Keratinocyte (primary cell): ENCODE results near the gene XIRP2. TPM values are rescaled to one million over a fixed set of nuclear protein-coding genes. Genes with fewer than 3 reads are reported as not detected.
"Not testable (repeated sequence)": the region's sequence is repeated elsewhere in the genome, so short reads cannot be mapped to it uniquely, and the experiment has no call there.

ENCODE experiments used
- DNase-seq: peaks from one replicate; pipeline ENCODE4 v3.0.0-alpha.2; 2011; ENCODE audit warnings: low read depth, missing footprints, low spot score
- FAIRE-seq: peaks from 2 replicates; lab custom pipeline; 2011; peaks lifted over from hg19 to GRCh38; lab: Jason Lieb, UNC
- H2AFZ ChIP-seq: 2 replicates; pipeline ENCODE4 v1.6.0; 2012; ENCODE audit warnings: low read length, control low read depth, inconsistent platforms; ENCODE audit not compliant: control insufficient read depth
- H3K27ac ChIP-seq: 2 replicates; pipeline ENCODE4 v1.5.1; 2011; ENCODE audit warnings: low read length; ENCODE audit not compliant: control insufficient read depth, insufficient read depth
- H3K27me3 ChIP-seq: 3 replicates; pipeline ENCODE4 v1.6.0; 2011; ENCODE audit warnings: low read length; ENCODE audit not compliant: control insufficient read depth, insufficient read depth; ENCODE audit errors: extremely low read depth
- H3K36me3 ChIP-seq, 2 experiments: 2 replicates in 1 of 2; 3 replicates in 1 of 2; pipeline ENCODE4 v1.5.1; 2011; ENCODE audit warnings: low read length in 2 of 2, mild to moderate bottlenecking in 1 of 2; ENCODE audit not compliant: control insufficient read depth in 2 of 2, insufficient read depth in 2 of 2; ENCODE audit errors: extremely low read depth in 1 of 2
- H3K4me1 ChIP-seq: 3 replicates; pipeline ENCODE4 v1.5.1; 2011; ENCODE audit warnings: low read length; ENCODE audit not compliant: control insufficient read depth, insufficient read depth; ENCODE audit errors: extremely low read depth
- H3K4me2 ChIP-seq: 3 replicates; pipeline ENCODE4 v1.6.0; 2011; ENCODE audit warnings: low read depth, low read length; ENCODE audit not compliant: control insufficient read depth, insufficient read depth; ENCODE audit errors: extremely low read depth
- H3K4me3 ChIP-seq, 3 experiments: fragments of 200-600 bp in 1 of 3; sonication (generic) in 1 of 3; 2 replicates in 2 of 3; 3 replicates in 1 of 3; pipeline ENCODE4 v1.5.1; 2011 to 2016; ENCODE audit warnings: low read length in 3 of 3, mild to moderate bottlenecking in 3 of 3, control low read depth in 2 of 3, inconsistent platforms in 1 of 3, low read depth in 1 of 3, mixed read lengths in 1 of 3, mixed run types in 1 of 3, moderate library complexity in 1 of 3; ENCODE audit not compliant: control insufficient read depth in 2 of 3, insufficient read depth in 2 of 3; ENCODE audit errors: extremely low read depth in 1 of 3
- H3K79me2 ChIP-seq: 2 replicates; pipeline ENCODE4 v1.6.0; 2012; ENCODE audit warnings: low read length; ENCODE audit not compliant: control insufficient read depth, insufficient read depth
- H3K9ac ChIP-seq: 3 replicates; pipeline ENCODE4 v1.6.0; 2011; ENCODE audit warnings: low read length; ENCODE audit not compliant: control insufficient read depth, insufficient read depth; ENCODE audit errors: extremely low read depth
- H3K9me1 ChIP-seq: 3 replicates; pipeline ENCODE4 v1.6.0; 2011; ENCODE audit warnings: low read length; ENCODE audit not compliant: control insufficient read depth, insufficient read depth; ENCODE audit errors: extremely low read depth
- H3K9me3 ChIP-seq: 2 replicates; pipeline ENCODE4 v1.5.1; 2012; ENCODE audit warnings: low read depth, low read length; ENCODE audit not compliant: control insufficient read depth
- H4K20me1 ChIP-seq: 3 replicates; pipeline ENCODE4 v1.6.0; 2011; ENCODE audit warnings: low read length; ENCODE audit not compliant: control insufficient read depth, insufficient read depth; ENCODE audit errors: extremely low read depth
- EZH2 ChIP-seq: IDR thresholded peaks from one replicate; pipeline ENCODE4 v1.6.1; 2012; ENCODE audit warnings: inconsistent platforms, mild to moderate bottlenecking, low read length, moderate library complexity
- dilution Hi-C: fragments of 300-500 bp; cut with MboI; formaldehyde crosslinking; loops from one replicate; pipeline ENCODE4 v1.7.0; 2020; ENCODE audit warnings: low sequenced_read_pairs; ENCODE audit not compliant: extremely low pct_ligation_motif_present
- polyA plus RNA-seq, 5 experiments: library from polyadenylated mRNA; depleted of rRNA in 3 of 5; stranded (reverse) in 3 of 5; stranded (forward) in 1 of 5; unstranded in 1 of 5; fragments of >200 nt; gene quantifications; 1 replicate in 1 of 5; 2 replicates in 3 of 5; 3 replicates in 1 of 5; pipeline versions ENCODE4 v1.2.1 to v1.2.3, GENCODE V29; 2011 to 2012; ENCODE audit warnings: missing spikeins in 2 of 5, low read depth in 1 of 5, low replicate concordance in 1 of 5
- TF ChIP-seq, protein P1 (sequence below), 3 experiments: IDR thresholded peaks in 1 of 3; conservative IDR thresholded peaks in 1 of 3; optimal IDR thresholded peaks in 1 of 3; 2 replicates in 2 of 3; 3 replicates in 1 of 3; pipeline versions ENCODE3 to v1.5.1; 2011; ENCODE audit warnings: low read length in 3 of 3, mild to moderate bottlenecking in 3 of 3, moderate library complexity in 2 of 3, control low read depth in 1 of 3, inconsistent platforms in 1 of 3; ENCODE audit not compliant: insufficient read depth in 2 of 3; ENCODE audit errors: extremely low read depth in 1 of 3

XIRP2 gene
- polyA plus RNA-seq, 1 donor (not counting 4 experiments of a cell fraction or from before 2014, with no cell fraction given): 0.01 TPM

GRCh38 chr2:167103757-167104133, 215.5 kb downstream of the XIRP2 start:
- Histone ChIP-seq H3K27ac (no peak overlapping the region), H3K9ac (no peak overlapping the region)
- TF ChIP-seq, protein P1, sequence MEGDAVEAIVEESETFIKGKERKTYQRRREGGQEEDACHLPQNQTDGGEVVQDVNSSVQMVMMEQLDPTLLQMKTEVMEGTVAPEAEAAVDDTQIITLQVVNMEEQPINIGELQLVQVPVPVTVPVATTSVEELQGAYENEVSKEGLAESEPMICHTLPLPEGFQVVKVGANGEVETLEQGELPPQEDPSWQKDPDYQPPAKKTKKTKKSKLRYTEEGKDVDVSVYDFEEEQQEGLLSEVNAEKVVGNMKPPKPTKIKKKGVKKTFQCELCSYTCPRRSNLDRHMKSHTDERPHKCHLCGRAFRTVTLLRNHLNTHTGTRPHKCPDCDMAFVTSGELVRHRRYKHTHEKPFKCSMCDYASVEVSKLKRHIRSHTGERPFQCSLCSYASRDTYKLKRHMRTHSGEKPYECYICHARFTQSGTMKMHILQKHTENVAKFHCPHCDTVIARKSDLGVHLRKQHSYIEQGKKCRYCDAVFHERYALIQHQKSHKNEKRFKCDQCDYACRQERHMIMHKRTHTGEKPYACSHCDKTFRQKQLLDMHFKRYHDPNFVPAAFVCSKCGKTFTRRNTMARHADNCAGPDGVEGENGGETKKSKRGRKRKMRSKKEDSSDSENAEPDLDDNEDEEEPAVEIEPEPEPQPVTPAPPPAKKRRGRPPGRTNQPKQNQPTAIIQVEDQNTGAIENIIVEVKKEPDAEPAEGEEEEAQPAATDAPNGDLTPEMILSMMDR (optimal IDR thresholded peaks at IDR 0.05 in 1 of 3, IDR thresholded peaks at IDR 0.05 in 1 of 3, conservative IDR thresholded peaks at IDR 0.05 in 1 of 3; ENCODE audit: extremely low read depth in 1 of 3, insufficient read depth in 2 of 3, low read length in 3 of 3): no peak
- no peak for TF ChIP-seq EZH2

DNA sequence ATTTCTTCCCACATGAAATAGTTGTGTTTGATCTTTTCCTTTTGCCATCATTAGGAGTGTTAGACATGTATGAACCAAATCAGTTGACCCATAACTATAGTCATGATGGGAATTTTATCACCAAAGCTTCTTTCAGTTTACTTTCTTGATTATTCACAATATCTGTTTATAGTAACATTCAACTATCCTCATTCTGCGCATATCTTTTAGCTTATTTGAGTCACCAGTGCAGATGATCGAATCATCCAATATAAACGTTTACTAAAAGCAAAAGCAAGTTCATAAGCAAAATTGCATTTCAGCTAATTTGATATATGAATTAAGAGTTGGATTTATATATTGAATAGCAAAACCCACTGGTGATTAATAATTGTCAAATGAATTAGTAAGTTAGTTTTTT, 216.4 kb downstream of the XIRP2 start:
- no peaks in the 10 kb centered on the region for H3K4me1 ChIP-seq
- DNase-seq (no peak), FAIRE-seq (no peak)
- no peak overlapping the region for H3K4me3 ChIP-seq
- H3K27me3 ChIP-seq: no peaks in the 10 kb centered on the region
- no peaks in the 10 kb centered on the region for H4K20me1 ChIP-seq
- no peaks in the 10 kb centered on the region for H3K36me3 ChIP-seq
- no peaks in the 10 kb centered on the region for H3K79me2 ChIP-seq
- no peaks in the 10 kb centered on the region for H3K9me1 ChIP-seq
- H2AFZ ChIP-seq: no peak overlapping the region
- H3K9ac ChIP-seq: no peak overlapping the region
- TF ChIP-seq EZH2: no peak
- TF ChIP-seq, protein P1 (optimal IDR thresholded peaks at IDR 0.05 in 1 of 3, IDR thresholded peaks at IDR 0.05 in 1 of 3, conservative IDR thresholded peaks at IDR 0.05 in 1 of 3; ENCODE audit: extremely low read depth in 1 of 3, insufficient read depth in 2 of 3, low read length in 3 of 3): no peak
- H3K9me3 ChIP-seq: no peaks in the 10 kb centered on the region
- no peak overlapping the region for H3K27ac ChIP-seq
- H3K4me2 ChIP-seq: no peak overlapping the region
- dilution Hi-C loops: no loop called here

More at GRCh38 chr2:167103757-167104133, 215.5 kb downstream of the XIRP2 start:
- no peak for DNase-seq
- Histone ChIP-seq H3K4me2 (no peak overlapping the region), H3K36me3 (no peaks in the 10 kb centered on the region), H3K9me1 (no peaks in the 10 kb centered on the region), H3K4me1 (no peaks in the 10 kb centered on the region), H3K4me3 (no peak overlapping the region), H2AFZ (no peak overlapping the region), H3K27me3 (no peaks in the 10 kb centered on the region), H3K79me2 (no peaks in the 10 kb centered on the region), H4K20me1 (no peaks in the 10 kb centered on the region), H3K9me3 (no peaks in the 10 kb centered on the region)
- dilution Hi-C loops: no loop called here
- FAIRE-seq: no peak

- H3K4me3 ChIP-seq, H4K20me1 ChIP-seq, FAIRE-seq, H3K79me2 ChIP-seq, dilution Hi-C loops, DNase-seq, H3K27ac ChIP-seq, H2AFZ ChIP-seq, H3K4me1 ChIP-seq, H3K36me3 ChIP-seq, H3K9me3 ChIP-seq, H3K9ac ChIP-seq, H3K9me1 ChIP-seq, H3K4me2 ChIP-seq, H3K27me3 ChIP-seq: not testable (repeated sequence)
These were observed 221.4 kb downstream of the XIRP2 start for GRCh38 chr2:167109682-167110081.
